Neural cell (in vitro differentiated cells): ENCODE measurements around the gene TCOF1. TPM values are rescaled to one million over a fixed set of nuclear protein-coding genes. Genes with fewer than 3 reads are reported as not detected.

Experiments used
- H2AFZ ChIP-seq: fragments of 200-600, 300-800 bp; sonication (generic), shearing (Covaris generic); 2 replicates; pipeline ENCODE4 v1.6.0; 2014; ENCODE audit warnings: low read depth, mild to moderate bottlenecking, antibody characterized with exemption, low read length, moderate library complexity
- H3F3A ChIP-seq: fragments of 200-600 bp; shearing (Covaris generic); 2 replicates; pipeline ENCODE4 v1.6.1; 2016; ENCODE audit warnings: mild to moderate bottlenecking, moderate library complexity, mixed read lengths, antibody characterized with exemption, low read length; ENCODE audit not compliant: insufficient read depth, poor library complexity, severe bottlenecking
- H3K27ac ChIP-seq: fragments of 200-600, 300-800 bp; sonication (generic), shearing (Covaris generic); 2 replicates; pipeline ENCODE4 v1.5.1; 2014; ENCODE audit warnings: mild to moderate bottlenecking, low read length, moderate library complexity
- H3K27me3 ChIP-seq: fragments of 300-800, 200-600 bp; sonication (generic), shearing (Covaris generic); 2 replicates; pipeline ENCODE4 v1.6.0; 2014; ENCODE audit warnings: mild to moderate bottlenecking, low read depth, low read length, moderate library complexity; ENCODE audit not compliant: insufficient read depth
- H3K36me3 ChIP-seq: fragments of 300-800, 200-600 bp; sonication (generic), shearing (Covaris generic); 2 replicates; pipeline ENCODE4 v1.5.1; 2014; ENCODE audit warnings: mild to moderate bottlenecking, antibody characterized with exemption, low read length, moderate library complexity; ENCODE audit not compliant: insufficient read depth
- H3K4me2 ChIP-seq: fragments of 300-800, 200-600 bp; sonication (generic), shearing (Covaris generic); 2 replicates; pipeline ENCODE4 v1.6.0; 2014; ENCODE audit warnings: mild to moderate bottlenecking, low read length
- H3K4me3 ChIP-seq: fragments of 300-800, 200-600 bp; sonication (generic), shearing (Covaris generic); 2 replicates; pipeline ENCODE4 v1.5.1; 2014; ENCODE audit warnings: mild to moderate bottlenecking, low read length, moderate library complexity
- H3K79me2 ChIP-seq: fragments of 200-600 bp; shearing (Covaris generic); replicated peaks from 2 replicates; pipeline ENCODE4 v1.6.0; 2014; ENCODE audit warnings: mild to moderate bottlenecking, low read length, moderate library complexity; ENCODE audit not compliant: insufficient read depth
- H3K9ac ChIP-seq: fragments of 300-800, 200-600 bp; sonication (generic), shearing (Covaris generic); 2 replicates; pipeline ENCODE4 v1.6.1; 2016; ENCODE audit warnings: mild to moderate bottlenecking, low read length, mixed read lengths
- H3K9me2 ChIP-seq: fragments of 200-600 bp; shearing (Covaris generic); 2 replicates; pipeline ENCODE4 v1.6.1; 2016; ENCODE audit warnings: mild to moderate bottlenecking, low read length, mixed read lengths; ENCODE audit not compliant: insufficient read depth
- H3K9me3 ChIP-seq: fragments of 200-600, 300-800 bp; sonication (generic), shearing (Covaris generic); 2 replicates; pipeline ENCODE4 v1.6.1; 2016; ENCODE audit warnings: mild to moderate bottlenecking, mixed run types, low read length, moderate library complexity, mixed read lengths
- H4K20me1 ChIP-seq: fragments of 200-600 bp; shearing (Covaris generic); 2 replicates; pipeline ENCODE4 v1.6.1; 2016; ENCODE audit warnings: mild to moderate bottlenecking, mixed run types; ENCODE audit not compliant: insufficient read depth
- EP300 ChIP-seq: fragments of 450-650 bp; conservative IDR thresholded peaks from 2 replicates; pipeline ENCODE4 v1.6.1; 2014; ENCODE audit warnings: antibody characterized with exemption, mild to moderate bottlenecking, moderate library complexity; ENCODE audit not compliant: poor library complexity, severe bottlenecking
- EZH2 ChIP-seq: fragments of 200-600, 300-800 bp; shearing (Covaris generic), sonication (generic); IDR thresholded peaks from 2 replicates; pipeline ENCODE4 v1.6.1; 2014; ENCODE audit warnings: antibody characterized with exemption, low read length, borderline replicate concordance, mild to moderate bottlenecking; ENCODE audit not compliant: insufficient read depth, poor library complexity, severe bottlenecking
- MXI1 ChIP-seq: fragments of 450-650 bp; conservative IDR thresholded peaks from 2 replicates; pipeline ENCODE4 v1.6.1; 2014; ENCODE audit warnings: antibody characterized with exemption, mild to moderate bottlenecking; ENCODE audit not compliant: poor library complexity, severe bottlenecking
- POLR2AphosphoS5 ChIP-seq: IDR thresholded peaks from 2 replicates; pipeline ENCODE4 v1.6.1; 2012
- RAD21 ChIP-seq: fragments of 450-650 bp; conservative IDR thresholded peaks from 2 replicates; pipeline ENCODE4 v1.6.1; 2014; ENCODE audit warnings: antibody characterized with exemption, mild to moderate bottlenecking, moderate library complexity
- SMC3 ChIP-seq: fragments of 450-650 bp; conservative IDR thresholded peaks from 2 replicates; pipeline ENCODE4 v1.6.1; 2014; ENCODE audit warnings: antibody characterized with exemption, mild to moderate bottlenecking, moderate library complexity; ENCODE audit not compliant: poor library complexity
- TAF1 ChIP-seq: IDR thresholded peaks from 2 replicates; pipeline ENCODE4 v1.6.1; 2012; ENCODE audit warnings: low read depth
- polyA plus RNA-seq: library from polyadenylated mRNA; depleted of rRNA; stranded (reverse); fragments of >200 nt; gene quantifications from 2 replicates; pipeline ENCODE4 v1.2.3, GENCODE V29; 2014
- TF ChIP-seq, protein P1 (sequence below): fragments of 450-650 bp; IDR thresholded peaks from 2 replicates; pipeline ENCODE4 v1.5.1; 2014; ENCODE audit warnings: antibody characterized with exemption, mild to moderate bottlenecking, moderate library complexity; ENCODE audit not compliant: poor library complexity, severe bottlenecking
- TF ChIP-seq, protein P2 (sequence below): IDR thresholded peaks from 2 replicates; pipeline ENCODE4 v1.6.1; 2012; ENCODE audit warnings: borderline replicate concordance

TCOF1 gene
- polyA plus RNA-seq, 1 donor from 2014 or later, result 6.5 TPM

- H3K79me2 ChIP-seq, result no peaks in the 10 kb centered on the region
- no peaks in the 10 kb centered on the region for H3K9me2 ChIP-seq
- H3F3A ChIP-seq, result no peaks in the 10 kb centered on the region
- no peaks in the 10 kb centered on the region for H3K27me3 ChIP-seq
- no peak overlapping the region for H3K27ac ChIP-seq
- TF ChIP-seq RAD21, result no peak
- no peak for TF ChIP-seq SMC3
- no peak for TF ChIP-seq POLR2AphosphoS5
- no peak for TF ChIP-seq EP300
- TF ChIP-seq EZH2, result no peak
- TF ChIP-seq, protein P1, sequence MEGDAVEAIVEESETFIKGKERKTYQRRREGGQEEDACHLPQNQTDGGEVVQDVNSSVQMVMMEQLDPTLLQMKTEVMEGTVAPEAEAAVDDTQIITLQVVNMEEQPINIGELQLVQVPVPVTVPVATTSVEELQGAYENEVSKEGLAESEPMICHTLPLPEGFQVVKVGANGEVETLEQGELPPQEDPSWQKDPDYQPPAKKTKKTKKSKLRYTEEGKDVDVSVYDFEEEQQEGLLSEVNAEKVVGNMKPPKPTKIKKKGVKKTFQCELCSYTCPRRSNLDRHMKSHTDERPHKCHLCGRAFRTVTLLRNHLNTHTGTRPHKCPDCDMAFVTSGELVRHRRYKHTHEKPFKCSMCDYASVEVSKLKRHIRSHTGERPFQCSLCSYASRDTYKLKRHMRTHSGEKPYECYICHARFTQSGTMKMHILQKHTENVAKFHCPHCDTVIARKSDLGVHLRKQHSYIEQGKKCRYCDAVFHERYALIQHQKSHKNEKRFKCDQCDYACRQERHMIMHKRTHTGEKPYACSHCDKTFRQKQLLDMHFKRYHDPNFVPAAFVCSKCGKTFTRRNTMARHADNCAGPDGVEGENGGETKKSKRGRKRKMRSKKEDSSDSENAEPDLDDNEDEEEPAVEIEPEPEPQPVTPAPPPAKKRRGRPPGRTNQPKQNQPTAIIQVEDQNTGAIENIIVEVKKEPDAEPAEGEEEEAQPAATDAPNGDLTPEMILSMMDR, result no peak
- no peak for TF ChIP-seq MXI1
- TF ChIP-seq, protein P2, sequence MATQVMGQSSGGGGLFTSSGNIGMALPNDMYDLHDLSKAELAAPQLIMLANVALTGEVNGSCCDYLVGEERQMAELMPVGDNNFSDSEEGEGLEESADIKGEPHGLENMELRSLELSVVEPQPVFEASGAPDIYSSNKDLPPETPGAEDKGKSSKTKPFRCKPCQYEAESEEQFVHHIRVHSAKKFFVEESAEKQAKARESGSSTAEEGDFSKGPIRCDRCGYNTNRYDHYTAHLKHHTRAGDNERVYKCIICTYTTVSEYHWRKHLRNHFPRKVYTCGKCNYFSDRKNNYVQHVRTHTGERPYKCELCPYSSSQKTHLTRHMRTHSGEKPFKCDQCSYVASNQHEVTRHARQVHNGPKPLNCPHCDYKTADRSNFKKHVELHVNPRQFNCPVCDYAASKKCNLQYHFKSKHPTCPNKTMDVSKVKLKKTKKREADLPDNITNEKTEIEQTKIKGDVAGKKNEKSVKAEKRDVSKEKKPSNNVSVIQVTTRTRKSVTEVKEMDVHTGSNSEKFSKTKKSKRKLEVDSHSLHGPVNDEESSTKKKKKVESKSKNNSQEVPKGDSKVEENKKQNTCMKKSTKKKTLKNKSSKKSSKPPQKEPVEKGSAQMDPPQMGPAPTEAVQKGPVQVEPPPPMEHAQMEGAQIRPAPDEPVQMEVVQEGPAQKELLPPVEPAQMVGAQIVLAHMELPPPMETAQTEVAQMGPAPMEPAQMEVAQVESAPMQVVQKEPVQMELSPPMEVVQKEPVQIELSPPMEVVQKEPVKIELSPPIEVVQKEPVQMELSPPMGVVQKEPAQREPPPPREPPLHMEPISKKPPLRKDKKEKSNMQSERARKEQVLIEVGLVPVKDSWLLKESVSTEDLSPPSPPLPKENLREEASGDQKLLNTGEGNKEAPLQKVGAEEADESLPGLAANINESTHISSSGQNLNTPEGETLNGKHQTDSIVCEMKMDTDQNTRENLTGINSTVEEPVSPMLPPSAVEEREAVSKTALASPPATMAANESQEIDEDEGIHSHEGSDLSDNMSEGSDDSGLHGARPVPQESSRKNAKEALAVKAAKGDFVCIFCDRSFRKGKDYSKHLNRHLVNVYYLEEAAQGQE, result no peak
- TF ChIP-seq TAF1, result no peak
- H3K4me3 ChIP-seq, result no peak overlapping the region
- no peaks in the 10 kb centered on the region for H4K20me1 ChIP-seq
- no peaks in the 10 kb centered on the region for H3K36me3 ChIP-seq
- H3K9ac ChIP-seq, result no peak overlapping the region
- H2AFZ ChIP-seq, result no peak overlapping the region
- H3K9me3 ChIP-seq, result no peaks in the 10 kb centered on the region
- no peak overlapping the region for H3K4me2 ChIP-seq
These were observed 38.1 kb upstream of the TCOF1 start for GRCh38 chr5:150319484-150319790.

DNA sequence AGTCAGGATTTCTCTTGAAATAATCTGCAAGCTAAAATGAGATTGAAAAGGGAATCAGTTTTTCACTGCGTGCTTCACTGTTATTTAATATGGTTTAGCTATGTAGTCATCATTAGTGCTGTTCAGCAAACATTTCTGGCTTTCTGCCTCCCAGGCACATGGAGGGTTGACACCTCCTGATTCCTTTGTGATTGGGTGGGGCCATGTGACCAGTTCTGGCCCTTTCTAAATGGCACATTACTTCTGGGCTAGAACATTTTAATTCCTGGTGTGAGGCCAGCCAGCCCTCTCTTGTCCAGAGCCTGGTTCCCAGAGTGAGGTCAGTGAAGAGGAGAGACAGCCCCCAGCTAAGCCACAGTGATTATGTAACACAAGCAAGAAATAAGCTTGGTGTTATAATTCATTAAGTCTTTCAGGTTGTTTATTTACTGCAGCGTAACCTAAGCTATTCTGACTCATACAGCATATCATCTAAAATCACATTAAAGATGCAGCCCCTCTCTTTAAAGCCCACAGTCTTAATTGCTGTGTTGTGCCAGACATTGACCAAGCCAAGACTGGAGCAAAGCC, 37.4 kb upstream of the TCOF1 start:
- TF ChIP-seq SMC3, result no peak
- no peak for TF ChIP-seq POLR2AphosphoS5
- TF ChIP-seq, protein P1, result no peak
- TF ChIP-seq EP300, result no peak
- TF ChIP-seq TAF1, result no peak
- TF ChIP-seq MXI1, result no peak
- no peak for TF ChIP-seq EZH2
- Histone ChIP-seq H2AFZ (no peak overlapping the region), H3K4me3 (no peak overlapping the region), H4K20me1 (no peaks in the 10 kb centered on the region), H3K9me3 (no peaks in the 10 kb centered on the region), H3F3A (no peaks in the 10 kb centered on the region), H3K27me3 (no peaks in the 10 kb centered on the region), H3K4me2 (no peak overlapping the region), H3K79me2 (no peaks in the 10 kb centered on the region), H3K27ac (no peak overlapping the region), H3K36me3 (no peaks in the 10 kb centered on the region), H3K9ac (no peak overlapping the region), H3K9me2 (no peaks in the 10 kb centered on the region)
